Measurements from ENCODE around the gene LRBA.

DNA sequence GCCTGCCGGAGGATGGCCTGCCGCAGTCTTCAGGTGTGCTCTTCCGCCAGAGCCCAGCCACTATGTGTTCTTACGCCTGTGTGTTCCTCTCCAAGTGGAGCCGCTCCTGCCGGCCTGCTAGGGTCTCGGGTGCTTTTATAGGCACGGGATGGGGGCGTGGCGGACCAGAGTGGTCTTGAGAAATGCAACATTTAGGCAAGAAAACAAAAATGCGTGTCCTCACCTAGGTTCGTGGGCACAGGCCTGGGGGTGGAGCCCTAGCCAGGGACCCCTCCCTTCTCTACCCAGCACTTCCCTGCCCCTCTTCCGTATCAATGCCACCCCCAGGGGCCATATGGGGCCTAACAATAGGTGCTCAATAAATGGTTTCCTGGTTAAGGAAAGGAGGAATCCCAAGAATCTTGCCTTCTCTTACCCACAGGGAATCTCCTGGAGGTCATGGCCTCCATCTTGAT, 34.4 kb upstream of the LRBA start:
- TF ChIP-seq EZH2phosphoT487 (IDR thresholded peaks at IDR 0.05; ENCODE audit: low read length) (no peak), EZH2 (optimal IDR thresholded peaks at IDR 0.05; ENCODE audit: low read depth, low read length) (no peak)
- TF ChIP-seq, protein P1, sequence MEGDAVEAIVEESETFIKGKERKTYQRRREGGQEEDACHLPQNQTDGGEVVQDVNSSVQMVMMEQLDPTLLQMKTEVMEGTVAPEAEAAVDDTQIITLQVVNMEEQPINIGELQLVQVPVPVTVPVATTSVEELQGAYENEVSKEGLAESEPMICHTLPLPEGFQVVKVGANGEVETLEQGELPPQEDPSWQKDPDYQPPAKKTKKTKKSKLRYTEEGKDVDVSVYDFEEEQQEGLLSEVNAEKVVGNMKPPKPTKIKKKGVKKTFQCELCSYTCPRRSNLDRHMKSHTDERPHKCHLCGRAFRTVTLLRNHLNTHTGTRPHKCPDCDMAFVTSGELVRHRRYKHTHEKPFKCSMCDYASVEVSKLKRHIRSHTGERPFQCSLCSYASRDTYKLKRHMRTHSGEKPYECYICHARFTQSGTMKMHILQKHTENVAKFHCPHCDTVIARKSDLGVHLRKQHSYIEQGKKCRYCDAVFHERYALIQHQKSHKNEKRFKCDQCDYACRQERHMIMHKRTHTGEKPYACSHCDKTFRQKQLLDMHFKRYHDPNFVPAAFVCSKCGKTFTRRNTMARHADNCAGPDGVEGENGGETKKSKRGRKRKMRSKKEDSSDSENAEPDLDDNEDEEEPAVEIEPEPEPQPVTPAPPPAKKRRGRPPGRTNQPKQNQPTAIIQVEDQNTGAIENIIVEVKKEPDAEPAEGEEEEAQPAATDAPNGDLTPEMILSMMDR (IDR thresholded peaks at IDR 0.05; ENCODE audit: low read length): no peak

Measured in MM.1S (cell line).